ENCODE data around the gene AOPEP. TPM values are rescaled to one million over a fixed set of nuclear protein-coding genes. Genes with fewer than 3 reads are reported as not detected.

AOPEP gene
- total and polyA plus RNA-seq, 11 donors: 105 to 310 (median 185) TPM

- Histone ChIP-seq H3K27me3 (peaks cover 0 to 17% (median 0%) of the 10 kb centered on the region in 9 donors), H3K27ac (peak overlapping the region; percentile 93 to 100 (median 99)), H3K4me3 (peak overlapping the region; percentile 61 to 94 (median 84)), H3K4me1 (peaks cover 0 to 50% (median 28%) of the 10 kb centered on the region in 12 donors), H3K9me3 (no peaks in the 10 kb centered on the region), H3K36me3 (peaks cover 0 to 15% (median 8%) of the 10 kb centered on the region in 9 donors)
- 8 to 10% (median 8%) methylated on average over 19 of the region's 19 CpGs for WGBS, 4 donors
- peak; percentile 71 to 82 (median 74) for DNase-seq
- intact Hi-C loops (cut with DNase I): loop anchor here in 3 of 10 donors (1.0 to 10.0 kb wide), 6 partner anchors 49 to 319 kb away; no protein-coding TSS in a partner anchor
- ATAC-seq: peak in 3 of 4 donors; percentile 31 to 38 (median 31)
- TF ChIP-seq POLR2A (IDR thresholded peaks at IDR 0.05): no peak
- peak in 2 of 12 donors; percentile 16 to 17 for TF ChIP-seq CTCF (IDR thresholded peaks at IDR 0.05)
These were observed 277.4 kb downstream of the AOPEP start for GRCh38 chr9:95003689-95004410.

GRCh38 chr9:95004411-95005277 is 278.1 kb downstream of the AOPEP start:
- peak in 3 of 4 donors; percentile 17 to 59 (median 44) for ATAC-seq
- Histone ChIP-seq H3K4me1 (peaks cover 0 to 57% (median 29%) of the 10 kb centered on the region in 12 donors), H3K4me3 (peak overlapping the region; percentile 61 to 94 (median 84)), H3K9me3 (no peaks in the 10 kb centered on the region), H3K36me3 (peaks cover 0 to 21% (median 8%) of the 10 kb centered on the region in 9 donors), H3K27ac (peak overlapping the region; percentile 95 to 100 (median 99)), H3K27me3 (peaks cover 0 to 17% (median 0%) of the 10 kb centered on the region in 9 donors)
- WGBS, 4 donors: 0 to 1% (median 1%) methylated on average over 12 to 133 of the region's 133 CpGs
- peak; percentile 73 to 83 (median 78) for DNase-seq
- TF ChIP-seq POLR2A (IDR thresholded peaks at IDR 0.05) (peak in 1 of 2 donors; percentile 60), CTCF (IDR thresholded peaks at IDR 0.05) (no peak)
- intact Hi-C loops (cut with DNase I): loop anchor here in 8 of 10 donors (1.0 to 10.0 kb wide), 14 partner anchors 43 to 322 kb away; no protein-coding TSS in a partner anchor

GRCh38 chr9:95005278-95006143 is 279.0 kb downstream of the AOPEP start:
- no peak for ATAC-seq
- intact Hi-C loops (cut with DNase I): loop anchor here in 9 of 10 donors (1.0 to 10.0 kb wide), 16 partner anchors 42 to 323 kb away; no protein-coding TSS in a partner anchor
- Histone ChIP-seq H3K4me3 (peak overlapping the region; percentile 40 to 94 (median 81)), H3K27me3 (peaks cover 0 to 17% (median 0%) of the 10 kb centered on the region in 9 donors), H3K9me3 (no peaks in the 10 kb centered on the region), H3K27ac (peak overlapping the region; percentile 92 to 100 (median 99)), H3K4me1 (peaks cover 0 to 56% (median 30%) of the 10 kb centered on the region in 12 donors), H3K36me3 (peaks cover 0 to 27% (median 10%) of the 10 kb centered on the region in 9 donors)
- TF ChIP-seq POLR2A (IDR thresholded peaks at IDR 0.05): no peak
- no peak for TF ChIP-seq CTCF (IDR thresholded peaks at IDR 0.05)
- 1 to 5% (median 2%) methylated on average over 21 to 49 of the region's 49 CpGs for WGBS, 4 donors
- DNase-seq: no peak

All from heart left ventricle (tissue), 16 donors.